HEK293T (cell line): Measurements from ENCODE around the gene ARL3.

Source experiments
- BHLHE40 ChIP-seq: fragments of 450-650 bp; IDR thresholded peaks from 2 replicates; pipeline ENCODE4 v1.6.1; 2016; ENCODE audit warnings: mild to moderate bottlenecking, moderate library complexity, borderline replicate concordance
- FOXM1 ChIP-seq: fragments of 450-650 bp; IDR thresholded peaks from 2 replicates; pipeline ENCODE4 v1.6.1; 2017; ENCODE audit warnings: mild to moderate bottlenecking, borderline replicate concordance
- NFRKB ChIP-seq: fragments of 450-650 bp; IDR thresholded peaks from 2 replicates; pipeline ENCODE4 v1.6.1; 2016; ENCODE audit warnings: mild to moderate bottlenecking, moderate library complexity
- SP1 ChIP-seq: fragments of 450-650 bp; IDR thresholded peaks from 2 replicates; pipeline ENCODE4 v1.6.1; 2017
- SUZ12 ChIP-seq: fragments of 450-650 bp; IDR thresholded peaks from 2 replicates; pipeline ENCODE4 v1.6.1; 2016; ENCODE audit warnings: mild to moderate bottlenecking
- TARDBP ChIP-seq: fragments of 450-650 bp; IDR thresholded peaks from 2 replicates; pipeline ENCODE4 v1.6.1; 2016

GRCh38 chr10:102743078-102743587 lies 28.9 kb upstream of the ARL3 start:
- TF ChIP-seq FOXM1, result no peak
- TF ChIP-seq NFRKB, result no peak
- TF ChIP-seq TARDBP, result no peak
- no peak for TF ChIP-seq SP1
- no peak for TF ChIP-seq BHLHE40
- no peak for TF ChIP-seq SUZ12
